Measurements from ENCODE around the gene TSPAN33.
"Not testable (repeated sequence)": the region's sequence is repeated elsewhere in the genome, so short reads cannot be mapped to it uniquely, and the experiment has no call there.

Gene TSPAN33

GRCh38 chr7:129170441-129171021 lies 26.0 kb downstream of the TSPAN33 start:
- no peak for DNase-seq

GRCh38 chr7:129173861-129174260 lies 29.4 kb downstream of the TSPAN33 start:
- DNase-seq, result not testable (repeated sequence)

GRCh38 chr7:129176916-129177710 lies 32.6 kb downstream of the TSPAN33 start:
- no peak for DNase-seq

GRCh38 chr7:129184981-129185670 lies 40.6 kb downstream of the TSPAN33 start:
- no peak for DNase-seq

- no peak for DNase-seq
Observed at GRCh38 chr7:129186749-129187260, 42.3 kb downstream of the TSPAN33 start.

GRCh38 chr7:129187681-129188371 lies 43.3 kb downstream of the TSPAN33 start:
- DNase-seq, result no peak

- peak; percentile 27 for DNase-seq
Observed at GRCh38 chr7:129188372-129188891, 43.9 kb downstream of the TSPAN33 start, which contains the start of gene SMO. TSS of gene SMO (plus strand) at chr7:129188633. CDS start at chr7:129189152, 519 bp downstream.

GRCh38 chr7:129188892-129189660 lies 44.6 kb downstream of the TSPAN33 start:
- DNase-seq, result no peak

- no peak for DNase-seq
Observed at GRCh38 chr7:129189661-129190310, 45.3 kb downstream of the TSPAN33 start.

- DNase-seq, result no peak
Observed at GRCh38 chr7:129191272-129191671, 46.8 kb downstream of the TSPAN33 start.

- DNase-seq, result no peak
Observed at GRCh38 chr7:129193892-129194291, 49.4 kb downstream of the TSPAN33 start.

- DNase-seq, result no peak
Observed at GRCh38 chr7:129197771-129198170, 53.3 kb downstream of the TSPAN33 start.

- DNase-seq, result no peak
Observed at GRCh38 chr7:129199406-129199805, 54.9 kb downstream of the TSPAN33 start.

GRCh38 chr7:129202058-129202777 lies 57.7 kb downstream of the TSPAN33 start:
- DNase-seq, result no peak

- DNase-seq, result no peak
Observed at GRCh38 chr7:129203050-129203741, 58.7 kb downstream of the TSPAN33 start.

- no peak for DNase-seq
Observed at GRCh38 chr7:129205126-129205818, 60.8 kb downstream of the TSPAN33 start.

- DNase-seq, result no peak
Observed at GRCh38 chr7:129205987-129206785, 61.7 kb downstream of the TSPAN33 start.

- DNase-seq, result no peak
Observed at GRCh38 chr7:129208667-129209066, 64.2 kb downstream of the TSPAN33 start.

Measured in hematopoietic multipotent progenitor cell treated with erythropoietin and hydrocortisone succinate and interleukin-3 and kit ligand, for 6 days (in vitro differentiated cells).